ENCODE results near the gene SHISAL1.

GRCh38 chr22:44329179-44329796, 16.5 kb upstream of the SHISAL1 start:
- TF ChIP-seq, protein P1, sequence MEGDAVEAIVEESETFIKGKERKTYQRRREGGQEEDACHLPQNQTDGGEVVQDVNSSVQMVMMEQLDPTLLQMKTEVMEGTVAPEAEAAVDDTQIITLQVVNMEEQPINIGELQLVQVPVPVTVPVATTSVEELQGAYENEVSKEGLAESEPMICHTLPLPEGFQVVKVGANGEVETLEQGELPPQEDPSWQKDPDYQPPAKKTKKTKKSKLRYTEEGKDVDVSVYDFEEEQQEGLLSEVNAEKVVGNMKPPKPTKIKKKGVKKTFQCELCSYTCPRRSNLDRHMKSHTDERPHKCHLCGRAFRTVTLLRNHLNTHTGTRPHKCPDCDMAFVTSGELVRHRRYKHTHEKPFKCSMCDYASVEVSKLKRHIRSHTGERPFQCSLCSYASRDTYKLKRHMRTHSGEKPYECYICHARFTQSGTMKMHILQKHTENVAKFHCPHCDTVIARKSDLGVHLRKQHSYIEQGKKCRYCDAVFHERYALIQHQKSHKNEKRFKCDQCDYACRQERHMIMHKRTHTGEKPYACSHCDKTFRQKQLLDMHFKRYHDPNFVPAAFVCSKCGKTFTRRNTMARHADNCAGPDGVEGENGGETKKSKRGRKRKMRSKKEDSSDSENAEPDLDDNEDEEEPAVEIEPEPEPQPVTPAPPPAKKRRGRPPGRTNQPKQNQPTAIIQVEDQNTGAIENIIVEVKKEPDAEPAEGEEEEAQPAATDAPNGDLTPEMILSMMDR (IDR thresholded peaks at IDR 0.05): no peak
- TF ChIP-seq POLR2A (IDR thresholded peaks at IDR 0.05): no peak
